HG03060 (cell line): ENCODE measurements around the gene TMEM164.
"Not testable (repeated sequence)": the region's sequence is repeated elsewhere in the genome, so short reads cannot be mapped to it uniquely, and the experiment has no call there.

Source experiments
- ATAC-seq: cut with Tn5 transposase; IDR thresholded peaks from one replicate; pipeline ENCODE4 v1.9.1; 2021; ENCODE audit warnings: low read depth, moderate number of reproducible peaks; ENCODE audit not compliant: unreplicated experiment

TMEM164 gene

GRCh38 chrX:110123331-110123782 is 120.4 kb downstream of the TMEM164 start:
- no peak for ATAC-seq

GRCh38 chrX:110125446-110126162 is 122.7 kb downstream of the TMEM164 start:
- ATAC-seq = no peak

GRCh38 chrX:110131031-110131430 is 128.1 kb downstream of the TMEM164 start:
- no peak for ATAC-seq

- ATAC-seq = no peak
Measured at GRCh38 chrX:110132450-110133114, 129.7 kb downstream of the TMEM164 start.

GRCh38 chrX:110133735-110134370 is 130.9 kb downstream of the TMEM164 start:
- ATAC-seq = no peak

GRCh38 chrX:110135618-110136017 is 132.7 kb downstream of the TMEM164 start:
- no peak for ATAC-seq

- no peak for ATAC-seq
Measured at GRCh38 chrX:110136136-110136535, 133.2 kb downstream of the TMEM164 start.

GRCh38 chrX:110138557-110138956 is 135.6 kb downstream of the TMEM164 start:
- no peak for ATAC-seq

- ATAC-seq = no peak
Measured at GRCh38 chrX:110139172-110139571, 136.3 kb downstream of the TMEM164 start.

GRCh38 chrX:110142096-110142495 is 139.2 kb downstream of the TMEM164 start:
- no peak for ATAC-seq

GRCh38 chrX:110143454-110144210 is 140.7 kb downstream of the TMEM164 start:
- no peak for ATAC-seq

GRCh38 chrX:110145311-110145710 is 142.4 kb downstream of the TMEM164 start:
- no peak for ATAC-seq

GRCh38 chrX:110145854-110146253 is 142.9 kb downstream of the TMEM164 start:
- ATAC-seq = no peak

GRCh38 chrX:110146521-110146920 is 143.6 kb downstream of the TMEM164 start:
- ATAC-seq = no peak

- no peak for ATAC-seq
Measured at GRCh38 chrX:110153244-110153643, 150.3 kb downstream of the TMEM164 start.

GRCh38 chrX:110153896-110154295 is 151.0 kb downstream of the TMEM164 start:
- no peak for ATAC-seq

- ATAC-seq = not testable (repeated sequence)
Measured at GRCh38 chrX:110154328-110154727, 151.4 kb downstream of the TMEM164 start.

- no peak for ATAC-seq
Measured at GRCh38 chrX:110155759-110156158, 152.8 kb downstream of the TMEM164 start.

GRCh38 chrX:110156167-110156754 is 153.3 kb downstream of the TMEM164 start:
- no peak for ATAC-seq

GRCh38 chrX:110157444-110157843 is 154.5 kb downstream of the TMEM164 start:
- no peak for ATAC-seq
